ENCODE measurements around the gene NAA38. TPM values are rescaled to one million over a fixed set of nuclear protein-coding genes. Genes with fewer than 3 reads are reported as not detected.

NAA38 gene
- total RNA-seq, 1 donor from 2014 or later: 68.8 TPM

DNA sequence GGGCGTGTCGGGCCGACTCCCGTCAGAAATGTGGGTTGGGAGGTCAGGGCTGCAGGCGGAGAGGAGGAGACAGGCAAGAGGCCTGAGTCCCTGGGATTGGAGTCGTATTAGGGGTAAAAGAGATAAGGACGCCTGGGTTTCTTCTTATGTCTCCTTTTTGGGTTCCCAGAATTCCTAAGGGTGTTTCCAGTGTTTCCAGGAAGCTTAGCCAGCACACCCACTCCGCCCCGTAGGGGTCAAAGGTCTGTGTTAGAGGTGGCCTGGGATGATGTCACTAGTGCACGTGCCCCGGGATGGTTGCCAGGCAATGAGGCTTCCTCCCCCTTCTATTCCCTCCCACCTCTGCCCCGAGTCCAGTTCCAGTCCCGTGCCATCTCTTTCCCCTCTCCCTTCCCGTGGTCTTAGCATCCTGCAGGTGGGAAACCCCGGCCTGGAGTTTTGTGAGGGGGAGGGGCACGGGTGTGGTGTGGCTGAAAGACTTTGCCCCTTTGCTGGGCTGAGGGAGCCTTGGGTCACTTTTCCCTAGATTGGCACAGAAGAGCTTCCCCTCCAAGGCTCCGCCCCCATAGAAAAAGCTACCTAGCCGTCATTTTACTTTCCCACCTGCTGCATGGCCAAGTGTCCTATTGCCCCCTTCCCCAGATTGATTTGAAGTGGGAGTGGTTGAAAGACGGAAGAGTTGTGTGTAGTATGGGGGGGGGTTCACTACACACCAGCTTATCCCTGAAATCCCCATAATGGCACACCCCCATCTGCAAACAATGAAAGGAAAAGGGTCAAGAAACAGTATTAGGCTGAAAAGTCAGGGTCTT lies 20.6 kb downstream of the NAA38 start:
- intact Hi-C loops (cut with DNase I): no loop called here

DNA sequence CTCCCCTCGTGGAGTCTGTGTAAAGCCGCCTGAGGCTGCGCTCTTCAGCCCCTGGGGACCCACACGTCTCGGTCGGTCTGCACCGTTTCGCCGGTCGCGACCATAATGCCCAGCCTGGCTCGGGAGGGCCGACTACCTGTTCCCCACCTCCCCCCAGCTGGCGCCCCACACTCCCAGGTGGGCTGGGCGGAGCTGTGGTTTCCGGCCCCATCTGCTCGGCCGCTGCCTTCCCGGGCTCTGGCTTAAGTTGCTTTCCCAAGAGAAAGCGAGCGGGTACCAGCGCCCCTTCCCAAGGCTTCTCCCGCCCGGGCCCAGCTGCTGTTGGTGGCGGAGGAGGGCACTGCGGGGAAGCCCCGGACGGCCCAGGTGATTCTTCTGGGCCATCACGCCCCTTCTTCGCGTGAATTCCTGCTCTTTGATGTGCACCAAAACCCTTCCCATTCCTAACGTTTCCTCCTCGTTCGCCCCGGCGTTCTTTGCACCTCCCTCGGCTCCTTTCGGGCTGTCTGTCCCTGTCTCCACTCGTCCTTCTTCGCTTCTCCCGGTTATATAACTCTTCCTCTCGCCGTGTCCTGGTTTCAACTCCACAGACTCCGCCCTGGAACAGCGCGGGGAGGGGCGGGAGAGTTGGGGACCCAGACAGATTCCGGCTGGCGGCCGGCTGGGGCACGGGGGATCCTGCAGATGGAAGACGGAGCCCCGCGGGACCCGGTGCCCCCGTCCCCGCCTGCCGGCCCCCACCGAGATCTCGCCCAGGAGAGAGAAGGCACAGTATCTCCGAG lies 21.4 kb downstream of the NAA38 start:
- peak; percentile 83 for DNase-seq (ENCODE audit: low spot score)
- intact Hi-C loops (cut with DNase I): loop anchor here (2.0 kb wide), 1 partner anchor 21 kb away; the partner anchor contains the start of gene NAA38

More for the DNA sequence above, 20.6 kb downstream of the NAA38 start:
- peak; percentile 94 for DNase-seq (ENCODE audit: low spot score)

GRCh38 chr17:7834957-7835813 lies 22.2 kb downstream of the NAA38 start:
- intact Hi-C loops (cut with DNase I): loop anchor here (1.0 to 2.0 kb wide), 2 partner anchors 7 to 22 kb away; partner anchors contain the start of gene NAA38
- peak; percentile 99 for DNase-seq (ENCODE audit: low spot score)

- intact Hi-C loops (cut with DNase I): loop anchor here (1.0 to 2.0 kb wide), 2 partner anchors 8 to 22 kb away; partner anchors contain the start of gene NAA38
- DNase-seq (ENCODE audit: low spot score): peak; percentile 85
Observed at GRCh38 chr17:7834542-7834956, 22.8 kb downstream of the NAA38 start.

GRCh38 chr17:7833795-7834541 lies 23.4 kb downstream of the NAA38 start, which contains the start of gene KDM6B:
Gene KDM6B (plus strand): TSS chr17:7834217. CDS start chr17:7845555, 11,338 bp downstream.
- peak; percentile 98 for DNase-seq (ENCODE audit: low spot score)
- intact Hi-C loops (cut with DNase I): loop anchor here (1.0 to 2.0 kb wide), 2 partner anchors 8 to 23 kb away; partner anchors contain the start of gene NAA38

GRCh38 chr17:7833011-7833794 lies 24.2 kb downstream of the NAA38 start:
- intact Hi-C loops (cut with DNase I): no loop called here
- no peak for DNase-seq (ENCODE audit: low spot score)

GRCh38 chr17:7832431-7832830 lies 24.9 kb downstream of the NAA38 start:
- no peak for DNase-seq (ENCODE audit: low spot score)
- intact Hi-C loops (cut with DNase I): no loop called here

DNA sequence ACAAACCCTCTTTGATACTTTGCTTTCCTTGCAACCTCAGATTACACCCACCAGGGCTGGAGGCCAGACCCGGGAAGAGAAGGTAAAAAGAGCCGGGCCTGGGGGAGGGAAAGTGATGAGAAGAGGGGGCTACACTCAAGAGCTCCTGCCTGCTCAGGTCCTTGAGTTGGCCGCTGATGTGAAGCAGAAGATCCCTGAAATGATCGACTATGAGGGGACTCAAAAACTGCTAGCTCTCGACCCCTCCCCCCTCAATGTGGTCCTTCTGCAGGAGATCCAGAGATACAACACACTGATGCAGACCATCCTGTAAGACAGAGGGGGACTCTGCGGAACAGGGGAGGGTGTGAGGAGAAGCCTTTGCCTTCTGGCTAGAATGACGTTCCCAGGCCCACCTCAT lies 26.1 kb downstream of the NAA38 start:
- intact Hi-C loops (cut with DNase I): no loop called here
- DNase-seq (ENCODE audit: low spot score): no peak

DNA sequence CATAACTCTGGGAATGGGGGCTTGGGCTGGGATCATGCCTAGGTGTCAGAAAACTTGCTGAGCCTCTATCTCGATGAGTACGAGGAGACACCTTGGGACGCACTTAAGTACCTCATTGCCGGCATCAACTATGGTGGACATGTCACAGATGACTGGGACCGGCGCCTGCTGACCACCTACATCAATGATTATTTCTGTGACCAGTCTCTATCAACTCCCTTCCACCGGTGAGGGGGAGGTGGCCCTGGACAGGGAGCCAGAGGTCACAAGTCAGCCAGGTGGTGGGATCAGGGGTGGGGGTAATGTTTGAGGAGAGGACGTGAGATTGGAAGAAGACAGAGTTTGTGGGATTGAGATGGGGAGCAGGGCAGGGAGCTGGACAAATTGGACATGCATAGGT lies 26.7 kb downstream of the NAA38 start:
- DNase-seq (ENCODE audit: low spot score): no peak
- intact Hi-C loops (cut with DNase I): no loop called here

DNA sequence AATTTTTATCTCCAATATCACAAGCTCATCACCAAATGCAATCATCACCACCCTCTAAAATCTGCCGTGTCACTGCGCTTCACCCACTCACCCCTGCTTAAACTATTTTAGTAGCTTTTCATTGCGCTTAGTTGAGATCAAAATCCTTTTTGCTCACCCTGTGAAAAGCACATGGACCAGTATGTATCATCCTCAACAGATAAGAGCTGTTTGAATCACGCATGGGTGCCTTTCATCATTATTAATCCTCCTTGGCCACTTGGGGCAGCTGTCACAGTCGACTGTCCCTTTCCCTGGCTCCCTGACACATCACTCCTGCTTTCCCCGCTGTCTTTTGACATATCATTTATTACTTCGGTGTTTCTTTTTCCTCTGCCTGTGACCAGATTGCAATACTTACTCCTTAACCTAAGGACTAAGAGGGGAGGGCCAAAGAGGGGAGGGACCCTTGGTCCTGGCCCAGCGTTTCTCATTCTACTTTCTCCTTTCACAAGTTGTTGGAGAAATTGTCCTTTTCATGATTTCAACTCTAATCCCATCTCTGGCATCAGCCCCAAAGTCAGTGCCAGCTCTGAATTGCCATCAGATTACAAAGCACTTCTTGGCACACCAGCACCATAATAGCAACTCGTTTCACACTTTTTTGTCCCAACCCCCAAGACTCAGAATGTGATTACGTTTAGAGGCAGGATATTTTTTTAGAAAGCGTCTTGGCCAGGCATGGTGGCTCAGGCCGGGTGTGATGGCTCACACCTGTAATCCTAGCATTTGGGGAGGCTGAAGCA lies 32.0 kb downstream of the NAA38 start:
- no peak for DNase-seq (ENCODE audit: low spot score)
- intact Hi-C loops (cut with DNase I): loop anchor here (2.0 kb wide), 1 partner anchor 67 kb away; no protein-coding TSS in a partner anchor

DNA sequence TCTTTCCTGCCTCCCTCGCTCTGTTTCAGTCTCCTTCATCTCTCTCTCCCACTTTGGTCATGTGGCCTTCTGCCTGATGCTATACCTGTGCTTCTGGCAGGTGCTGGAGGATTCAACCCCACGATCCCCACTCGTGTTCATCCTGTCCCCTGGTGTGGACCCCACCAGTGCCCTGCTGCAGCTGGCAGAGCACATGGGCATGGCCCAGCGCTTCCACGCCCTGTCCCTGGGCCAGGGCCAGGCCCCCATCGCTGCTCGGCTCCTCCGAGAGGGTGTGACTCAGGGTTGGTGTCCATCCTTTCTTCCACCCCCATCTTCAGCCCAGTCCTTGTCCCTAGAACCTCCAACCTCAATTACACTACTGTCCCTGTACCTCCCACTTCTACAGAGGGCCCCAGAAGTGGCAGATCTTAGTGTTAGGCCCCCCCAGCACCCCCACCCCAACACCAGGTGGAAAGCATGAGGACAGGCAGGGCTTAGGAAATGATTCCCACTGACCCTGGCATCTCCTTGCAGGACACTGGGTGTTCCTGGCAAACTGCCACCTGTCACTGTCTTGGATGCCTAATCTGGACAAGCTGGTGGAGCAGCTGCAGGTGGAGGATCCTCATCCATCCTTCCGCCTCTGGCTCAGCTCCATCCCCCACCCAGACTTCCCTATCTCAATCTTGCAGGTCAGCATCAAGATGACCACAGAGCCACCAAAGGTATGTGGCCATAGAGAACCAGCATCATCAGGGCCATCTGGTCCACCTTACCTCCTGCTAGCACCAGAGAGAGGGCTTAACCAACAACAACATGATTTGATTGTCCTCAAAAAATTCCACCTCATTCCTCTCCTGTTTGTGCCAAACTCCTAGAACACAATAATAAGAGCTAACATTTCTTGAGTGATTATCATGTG lies 33.1 kb downstream of the NAA38 start:
- DNase-seq (ENCODE audit: low spot score): no peak
- intact Hi-C loops (cut with DNase I): loop anchor here (2.0 to 5.0 kb wide), 3 partner anchors 69 to 168 kb away; no protein-coding TSS in a partner anchor

GRCh38 chr17:7823581-7824001 lies 33.8 kb downstream of the NAA38 start:
- intact Hi-C loops (cut with DNase I): loop anchor here (2.0 to 5.0 kb wide), 4 partner anchors 27 to 169 kb away; no protein-coding TSS in a partner anchor
- DNase-seq (ENCODE audit: low spot score): no peak

- intact Hi-C loops (cut with DNase I): loop anchor here (2.0 to 5.0 kb wide), 3 partner anchors 29 to 170 kb away; no protein-coding TSS in a partner anchor
Observed at GRCh38 chr17:7822126-7822525, 35.2 kb downstream of the NAA38 start.

DNA sequence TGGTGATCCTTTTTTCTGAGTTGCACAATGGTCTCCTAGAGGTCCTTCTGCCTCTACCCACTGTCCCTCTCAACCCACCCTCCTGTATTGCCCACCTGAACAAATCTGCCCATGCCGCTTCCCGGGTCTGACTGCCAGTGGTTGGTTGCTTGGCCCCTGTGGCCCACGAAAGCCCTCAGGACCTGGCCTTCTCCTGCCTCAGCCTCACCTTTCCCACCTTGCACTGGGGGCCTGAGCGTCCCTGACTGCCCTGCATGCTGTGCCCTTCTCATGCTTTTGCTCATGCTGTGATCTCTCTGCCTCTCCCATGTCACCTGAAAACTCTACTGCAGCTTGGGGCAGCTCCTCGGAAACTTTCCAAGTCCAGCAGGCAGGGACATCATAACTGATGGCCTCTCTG lies 37.1 kb downstream of the NAA38 start:
- DNase-seq (ENCODE audit: low spot score): no peak
- intact Hi-C loops (cut with DNase I): loop anchor here (5.0 kb wide), 2 partner anchors 78 to 172 kb away; no protein-coding TSS in a partner anchor

More at GRCh38 chr17:7822126-7822525, 35.2 kb downstream of the NAA38 start:
- no peak for DNase-seq (ENCODE audit: low spot score)

GRCh38 chr17:7818746-7819645 lies 38.4 kb downstream of the NAA38 start:
- intact Hi-C loops (cut with DNase I): no loop called here
- no peak for DNase-seq (ENCODE audit: low spot score)

Measured in cardiac septum (tissue), 1 donor.